ENCODE data around the gene IDI1. TPM values are rescaled to one million over a fixed set of nuclear protein-coding genes. Genes with fewer than 3 reads are reported as not detected.

The IDI1 gene
- total RNA-seq, result 100 to 1,000 TPM; 137 to 264 TPM
- 10 to 100 TPM; 78.8 to 80.5 TPM for polyA plus RNA-seq

- H3K9me3 ChIP-seq (ENCODE audit: control insufficient read depth in 4 of 4, low read length in 3 of 4), result no peaks in the 10 kb centered on the region
- TF ChIP-seq RXRA (IDR thresholded peaks at IDR 0.05), result peak; percentile 53 to 57
- TF ChIP-seq REST (IDR thresholded peaks at IDR 0.05), result peak; percentile 92
- no peak for TF ChIP-seq CTCF (IDR thresholded peaks at IDR 0.05; ENCODE audit: low read depth, low read length, missing input control)
- TF ChIP-seq NR2F2 (IDR thresholded peaks at IDR 0.05), result peak; percentile 29
- peak; percentile 70 for TF ChIP-seq TAF1 (conservative IDR thresholded peaks at IDR 0.05)
- TF ChIP-seq HNF4A (conservative IDR thresholded peaks at IDR 0.05), result no peak
- TF ChIP-seq FOXA1 (IDR thresholded peaks at IDR 0.05), result peak; percentile 75
- TF ChIP-seq SP1 (IDR thresholded peaks at IDR 0.05), result peak; percentile 87
- no peak for TF ChIP-seq HNF4G (IDR thresholded peaks at IDR 0.05)
- no peak for TF ChIP-seq MAX (IDR thresholded peaks at IDR 0.05)
- no peak for TF ChIP-seq EGR1 (IDR thresholded peaks at IDR 0.05; ENCODE audit: low read depth in 2 of 2)
- TF ChIP-seq ZBTB33 (IDR thresholded peaks at IDR 0.05), result peak; percentile 60
- peak; percentile 26 to 37 for TF ChIP-seq JUND (IDR thresholded peaks at IDR 0.05)
- TF ChIP-seq FOXA2 (IDR thresholded peaks at IDR 0.05), result no peak
- no peak for TF ChIP-seq ATF3 (IDR thresholded peaks at IDR 0.05)
- TF ChIP-seq GABPA (IDR thresholded peaks at IDR 0.05 in 1 of 2, conservative IDR thresholded peaks at IDR 0.05 in 1 of 2), result peak; percentile 62 to 88
- TF ChIP-seq RAD21 (IDR thresholded peaks at IDR 0.05), result peak in 1 of 2 donors; percentile 22
- TF ChIP-seq YY1 (IDR thresholded peaks at IDR 0.05), result peak; percentile 90
- under 1% methylated on average over 83 of the region's 83 CpGs for WGBS
- H3K27me3 ChIP-seq (ENCODE audit: control insufficient read depth in 4 of 4, insufficient read depth in 4 of 4, low read length in 3 of 4), result no peaks in the 10 kb centered on the region
- H3K4me3 ChIP-seq (ENCODE audit: low read depth in 1 of 3, low read length in 3 of 3), result peak within 1 kb of the TSS; percentile 81 to 100 (median 90)
- peak; percentile 97 for DNase-seq (ENCODE audit: low spot score)
- peak within 1 kb of the TSS; percentile 76 to 97 for H3K9ac ChIP-seq (ENCODE audit: low read depth in 1 of 2, low read length in 2 of 2)
- H3K36me3 ChIP-seq (ENCODE audit: control insufficient read depth in 4 of 4, insufficient read depth in 3 of 4, low read depth in 1 of 4, low read length in 3 of 4), result peaks cover 2 to 4% (median 2%) of the 10 kb centered on the region in 4 donors
- H3K4me1 ChIP-seq (ENCODE audit: control insufficient read depth in 4 of 4, insufficient read depth in 4 of 4, low read length in 3 of 4), result peaks cover 0 to 65% (median 32%) of the 10 kb centered on the region in 4 donors
- peak within 1 kb of the TSS; percentile 96 to 99 for H3K27ac ChIP-seq (ENCODE audit: low read depth in 1 of 2, low read length in 2 of 2)
Measured at GRCh38 chr10:1048732-1049424, at the start of gene IDI1. IDI1 (minus strand) TSS chr10:1049119; CDS start chr10:1049003, 116 bp downstream.
